Measurements from ENCODE around the gene TBC1D2. TPM values are rescaled to one million over a fixed set of nuclear protein-coding genes. Genes with fewer than 3 reads are reported as not detected.
"Not testable (repeated sequence)": the region's sequence is repeated elsewhere in the genome, so short reads cannot be mapped to it uniquely, and the experiment has no call there.

Gene TBC1D2
- total and polyA plus RNA-seq, 4 donors = 2.8 to 5.1 (median 3.7) TPM

DNA sequence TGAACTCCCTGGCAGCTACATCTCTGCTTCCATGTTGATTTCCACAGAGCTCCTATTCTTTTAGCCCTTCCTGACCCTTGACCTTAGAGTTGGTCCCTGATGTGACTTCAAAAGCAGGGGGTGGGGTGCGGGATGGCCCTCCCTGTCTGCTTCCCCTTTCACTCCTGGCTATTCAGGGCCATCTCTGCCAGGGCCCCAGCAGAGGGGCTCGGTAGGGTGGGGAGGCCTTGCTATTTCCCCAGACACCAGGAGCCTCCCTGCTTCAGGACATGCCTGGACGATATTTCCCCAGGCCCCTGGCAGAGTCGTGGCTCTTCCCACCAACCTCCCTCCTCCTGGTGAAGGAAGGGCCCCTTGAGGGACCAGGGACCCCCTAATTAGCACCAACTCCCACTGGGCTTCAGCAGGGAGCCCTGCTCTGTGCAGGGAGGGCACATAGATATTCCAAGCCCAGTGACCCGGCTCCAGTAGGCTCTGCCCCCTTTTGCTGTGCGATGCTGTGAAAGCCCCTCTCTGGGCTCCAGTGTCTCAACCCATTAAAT is 80.3 kb downstream of the TBC1D2 start:
- Histone ChIP-seq H3K4me1 (ENCODE audit: control insufficient read depth in 4 of 4, insufficient read depth in 4 of 4, low read length in 3 of 4) (peaks cover 2 to 12% (median 7%) of the 10 kb centered on the region in 4 donors), H3K9ac (ENCODE audit: low read depth in 1 of 2, low read length in 2 of 2) (no peak overlapping the region), H3K9me3 (ENCODE audit: control insufficient read depth in 4 of 4, low read length in 3 of 4) (no peaks in the 10 kb centered on the region), H3K27me3 (ENCODE audit: control insufficient read depth in 4 of 4, insufficient read depth in 4 of 4, low read length in 3 of 4) (no peaks in the 10 kb centered on the region), H3K36me3 (ENCODE audit: control insufficient read depth in 4 of 4, insufficient read depth in 3 of 4, low read depth in 1 of 4, low read length in 3 of 4) (no peaks in the 10 kb centered on the region), H3K27ac (ENCODE audit: low read depth in 1 of 2, low read length in 2 of 2) (no peak overlapping the region), H3K4me3 (ENCODE audit: low read depth in 1 of 3, low read length in 3 of 3) (no peak overlapping the region)
- TF ChIP-seq ZBTB33 (IDR thresholded peaks at IDR 0.05) = no peak
- TF ChIP-seq TAF1 (conservative IDR thresholded peaks at IDR 0.05) = no peak
- no peak for TF ChIP-seq FOXA2 (IDR thresholded peaks at IDR 0.05)
- TF ChIP-seq, protein P1, sequence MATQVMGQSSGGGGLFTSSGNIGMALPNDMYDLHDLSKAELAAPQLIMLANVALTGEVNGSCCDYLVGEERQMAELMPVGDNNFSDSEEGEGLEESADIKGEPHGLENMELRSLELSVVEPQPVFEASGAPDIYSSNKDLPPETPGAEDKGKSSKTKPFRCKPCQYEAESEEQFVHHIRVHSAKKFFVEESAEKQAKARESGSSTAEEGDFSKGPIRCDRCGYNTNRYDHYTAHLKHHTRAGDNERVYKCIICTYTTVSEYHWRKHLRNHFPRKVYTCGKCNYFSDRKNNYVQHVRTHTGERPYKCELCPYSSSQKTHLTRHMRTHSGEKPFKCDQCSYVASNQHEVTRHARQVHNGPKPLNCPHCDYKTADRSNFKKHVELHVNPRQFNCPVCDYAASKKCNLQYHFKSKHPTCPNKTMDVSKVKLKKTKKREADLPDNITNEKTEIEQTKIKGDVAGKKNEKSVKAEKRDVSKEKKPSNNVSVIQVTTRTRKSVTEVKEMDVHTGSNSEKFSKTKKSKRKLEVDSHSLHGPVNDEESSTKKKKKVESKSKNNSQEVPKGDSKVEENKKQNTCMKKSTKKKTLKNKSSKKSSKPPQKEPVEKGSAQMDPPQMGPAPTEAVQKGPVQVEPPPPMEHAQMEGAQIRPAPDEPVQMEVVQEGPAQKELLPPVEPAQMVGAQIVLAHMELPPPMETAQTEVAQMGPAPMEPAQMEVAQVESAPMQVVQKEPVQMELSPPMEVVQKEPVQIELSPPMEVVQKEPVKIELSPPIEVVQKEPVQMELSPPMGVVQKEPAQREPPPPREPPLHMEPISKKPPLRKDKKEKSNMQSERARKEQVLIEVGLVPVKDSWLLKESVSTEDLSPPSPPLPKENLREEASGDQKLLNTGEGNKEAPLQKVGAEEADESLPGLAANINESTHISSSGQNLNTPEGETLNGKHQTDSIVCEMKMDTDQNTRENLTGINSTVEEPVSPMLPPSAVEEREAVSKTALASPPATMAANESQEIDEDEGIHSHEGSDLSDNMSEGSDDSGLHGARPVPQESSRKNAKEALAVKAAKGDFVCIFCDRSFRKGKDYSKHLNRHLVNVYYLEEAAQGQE (IDR thresholded peaks at IDR 0.05) = no peak
- TF ChIP-seq NR2F2 (IDR thresholded peaks at IDR 0.05) = no peak
- TF ChIP-seq SP1 (IDR thresholded peaks at IDR 0.05) = no peak
- no peak for TF ChIP-seq FOXA1 (IDR thresholded peaks at IDR 0.05)
- 81% methylated on average over 6 of the region's 6 CpGs for WGBS
- no peak for DNase-seq (ENCODE audit: low spot score)

DNA sequence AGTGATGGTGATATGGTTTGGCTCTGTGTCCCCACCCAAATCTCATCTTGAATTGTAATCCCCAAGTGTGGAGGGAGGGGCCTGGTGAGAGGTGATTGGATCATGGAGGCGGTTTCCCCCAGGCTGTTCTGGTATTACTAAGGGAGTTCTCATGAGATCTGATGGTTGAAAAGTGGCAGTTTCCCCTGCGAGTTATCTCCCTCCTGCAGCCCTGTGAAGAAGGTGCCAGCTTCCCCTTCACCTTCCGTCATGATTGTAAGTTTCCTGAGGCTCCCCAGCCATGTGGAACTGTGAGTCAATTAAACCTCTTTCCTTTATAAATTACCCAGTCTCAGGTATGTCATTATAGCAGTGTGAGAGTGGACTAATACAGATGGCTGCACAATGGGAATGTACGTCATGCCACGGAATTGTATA is 80.9 kb downstream of the TBC1D2 start:
- DNase-seq (ENCODE audit: low spot score); H3K27ac ChIP-seq (ENCODE audit: low read depth in 1 of 2, low read length in 2 of 2): not testable (repeated sequence)

GRCh38 chr9:98173181-98173580 is 82.3 kb downstream of the TBC1D2 start:
- peaks cover 2 to 12% (median 7%) of the 10 kb centered on the region in 4 donors for H3K4me1 ChIP-seq (ENCODE audit: control insufficient read depth in 4 of 4, insufficient read depth in 4 of 4, low read length in 3 of 4)
- no peak overlapping the region for H3K9ac ChIP-seq (ENCODE audit: low read depth in 1 of 2, low read length in 2 of 2)
- no peaks in the 10 kb centered on the region for H3K27me3 ChIP-seq (ENCODE audit: control insufficient read depth in 4 of 4, insufficient read depth in 4 of 4, low read length in 3 of 4)
- H3K36me3 ChIP-seq (ENCODE audit: control insufficient read depth in 4 of 4, insufficient read depth in 3 of 4, low read depth in 1 of 4, low read length in 3 of 4) = no peaks in the 10 kb centered on the region
- H3K27ac ChIP-seq (ENCODE audit: low read depth in 1 of 2, low read length in 2 of 2) = no peak overlapping the region
- 93% methylated on average over 16 of the region's 16 CpGs for WGBS
- H3K4me3 ChIP-seq (ENCODE audit: low read depth in 1 of 3, low read length in 3 of 3) = no peak overlapping the region
- TF ChIP-seq SP1 (IDR thresholded peaks at IDR 0.05) = no peak
- no peak for TF ChIP-seq EGR1 (IDR thresholded peaks at IDR 0.05; ENCODE audit: low read depth in 2 of 2)
- no peaks in the 10 kb centered on the region for H3K9me3 ChIP-seq (ENCODE audit: control insufficient read depth in 4 of 4, low read length in 3 of 4)
- no peak for DNase-seq (ENCODE audit: low spot score)

More for the DNA sequence above, 80.9 kb downstream of the TBC1D2 start:
- not testable (repeated sequence) for H3K27me3 ChIP-seq (ENCODE audit: control insufficient read depth in 4 of 4, insufficient read depth in 4 of 4, low read length in 3 of 4); H3K36me3 ChIP-seq (ENCODE audit: control insufficient read depth in 4 of 4, insufficient read depth in 3 of 4, low read depth in 1 of 4, low read length in 3 of 4); H3K4me3 ChIP-seq (ENCODE audit: low read depth in 1 of 3, low read length in 3 of 3); H3K9ac ChIP-seq (ENCODE audit: low read depth in 1 of 2, low read length in 2 of 2); H3K9me3 ChIP-seq (ENCODE audit: control insufficient read depth in 4 of 4, low read length in 3 of 4)
- 90% methylated on average over 5 of the region's 5 CpGs for WGBS
- peaks cover 2 to 12% (median 7%) of the 10 kb centered on the region in 4 donors for H3K4me1 ChIP-seq (ENCODE audit: control insufficient read depth in 4 of 4, insufficient read depth in 4 of 4, low read length in 3 of 4)

Measured in liver (tissue), 9 donors.